OCI-LY7 (cell line): ENCODE measurements around the gene CAMK4.

Source experiments
- CTCF ChIP-seq: fragments of 200-600 bp; sonication (generic); conservative IDR thresholded peaks from 2 replicates; pipeline ENCODE4 v1.5.1; 2014; ENCODE audit warnings: mild to moderate bottlenecking, antibody characterized with exemption, low read length, moderate library complexity, mixed read lengths
- EZH2phosphoT487 ChIP-seq: fragments of 200-600 bp; sonication (generic); IDR thresholded peaks from 2 replicates; pipeline ENCODE4 v1.6.1; 2018; ENCODE audit warnings: low read depth, borderline replicate concordance, mild to moderate bottlenecking, mixed run types, antibody characterized with exemption, low read length, moderate library complexity, mixed read lengths

- TF ChIP-seq CTCF (no peak), EZH2phosphoT487 (no peak)
Measured at GRCh38 chr5:111454198-111454622, 230.0 kb downstream of the CAMK4 start.
